PC-3 (cell line): Measurements from ENCODE around the gene MAP2K7.

ENCODE experiments used
- CTCF ChIP-seq: fragments of 300-600 bp; sonication (generic); conservative IDR thresholded peaks from 2 replicates; pipeline ENCODE4 v1.5.1; 2017; ENCODE audit warnings: antibody characterized with exemption, low read depth, mild to moderate bottlenecking, low read length
- EZH2 ChIP-seq: fragments of 300-600 bp; sonication (generic); IDR thresholded peaks from one replicate; pipeline ENCODE4 v1.6.1; 2017; ENCODE audit warnings: antibody characterized with exemption, mild to moderate bottlenecking, low read length; ENCODE audit not compliant: unreplicated experiment
- EZH2phosphoT487 ChIP-seq: fragments of 300-600 bp; sonication (generic); IDR thresholded peaks from 2 replicates; pipeline ENCODE4 v1.6.1; 2018; ENCODE audit warnings: mild to moderate bottlenecking, antibody characterized with exemption, low read length, borderline replicate concordance

GRCh38 chr19:7918615-7919421, 15.1 kb downstream of the MAP2K7 start:
- TF ChIP-seq CTCF, result no peak
- TF ChIP-seq EZH2phosphoT487, result no peak
- TF ChIP-seq EZH2, result no peak
